ENCODE measurements around the gene TAB3.

DNA sequence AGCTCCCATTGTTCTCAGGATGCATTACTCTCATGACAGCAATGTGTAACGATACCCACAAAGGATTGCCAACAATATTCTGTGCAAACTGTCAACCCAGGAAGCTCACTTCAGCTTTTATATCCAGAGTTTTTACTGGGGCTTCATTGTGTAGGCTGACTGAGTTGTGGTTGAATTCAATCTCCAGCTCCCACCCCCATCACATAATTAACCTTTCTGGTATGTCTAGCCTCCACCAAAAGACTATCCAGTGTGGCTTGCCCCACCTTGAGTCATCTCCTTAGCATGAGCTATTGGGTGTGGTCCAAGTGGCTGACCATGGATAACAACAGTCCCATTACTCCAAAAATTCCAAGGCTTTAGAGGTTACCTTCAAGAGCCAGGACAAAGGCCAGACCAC lies 17.7 kb upstream of the TAB3 start:
- TF ChIP-seq, protein P1, sequence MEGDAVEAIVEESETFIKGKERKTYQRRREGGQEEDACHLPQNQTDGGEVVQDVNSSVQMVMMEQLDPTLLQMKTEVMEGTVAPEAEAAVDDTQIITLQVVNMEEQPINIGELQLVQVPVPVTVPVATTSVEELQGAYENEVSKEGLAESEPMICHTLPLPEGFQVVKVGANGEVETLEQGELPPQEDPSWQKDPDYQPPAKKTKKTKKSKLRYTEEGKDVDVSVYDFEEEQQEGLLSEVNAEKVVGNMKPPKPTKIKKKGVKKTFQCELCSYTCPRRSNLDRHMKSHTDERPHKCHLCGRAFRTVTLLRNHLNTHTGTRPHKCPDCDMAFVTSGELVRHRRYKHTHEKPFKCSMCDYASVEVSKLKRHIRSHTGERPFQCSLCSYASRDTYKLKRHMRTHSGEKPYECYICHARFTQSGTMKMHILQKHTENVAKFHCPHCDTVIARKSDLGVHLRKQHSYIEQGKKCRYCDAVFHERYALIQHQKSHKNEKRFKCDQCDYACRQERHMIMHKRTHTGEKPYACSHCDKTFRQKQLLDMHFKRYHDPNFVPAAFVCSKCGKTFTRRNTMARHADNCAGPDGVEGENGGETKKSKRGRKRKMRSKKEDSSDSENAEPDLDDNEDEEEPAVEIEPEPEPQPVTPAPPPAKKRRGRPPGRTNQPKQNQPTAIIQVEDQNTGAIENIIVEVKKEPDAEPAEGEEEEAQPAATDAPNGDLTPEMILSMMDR (IDR thresholded peaks at IDR 0.05 in 4 of 5, conservative IDR thresholded peaks at IDR 0.05 in 1 of 5): no peak
- TF ChIP-seq POLR2A (IDR thresholded peaks at IDR 0.05): no peak

Measured in gastrocnemius medialis (tissue), 4 donors.